ENCODE results near the gene SQSTM1.
"Not testable (repeated sequence)": the region's sequence is repeated elsewhere in the genome, so short reads cannot be mapped to it uniquely, and the experiment has no call there.

Gene SQSTM1

DNA sequence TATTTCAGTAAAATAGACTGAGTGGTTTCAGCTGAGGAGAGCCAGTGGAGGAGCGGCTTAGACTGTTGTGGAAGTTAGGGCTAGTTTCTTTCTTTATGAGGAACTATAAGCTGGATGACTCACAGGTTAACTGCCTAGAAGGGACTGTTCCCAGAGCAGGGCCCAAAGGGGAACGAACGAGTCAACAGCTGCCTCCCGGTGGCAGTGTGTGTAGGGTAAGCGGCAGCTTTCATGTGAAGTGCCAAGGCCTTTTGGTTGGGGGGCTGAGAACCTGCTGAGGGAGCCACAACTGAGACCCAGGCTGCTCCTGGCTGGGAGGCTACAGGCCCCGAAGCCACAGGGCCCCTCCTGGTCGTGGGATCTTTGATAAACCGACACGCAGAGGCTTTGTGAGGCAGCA lies 7.0 kb downstream of the SQSTM1 start:
- DNase-seq: peak; percentile 52

DNA sequence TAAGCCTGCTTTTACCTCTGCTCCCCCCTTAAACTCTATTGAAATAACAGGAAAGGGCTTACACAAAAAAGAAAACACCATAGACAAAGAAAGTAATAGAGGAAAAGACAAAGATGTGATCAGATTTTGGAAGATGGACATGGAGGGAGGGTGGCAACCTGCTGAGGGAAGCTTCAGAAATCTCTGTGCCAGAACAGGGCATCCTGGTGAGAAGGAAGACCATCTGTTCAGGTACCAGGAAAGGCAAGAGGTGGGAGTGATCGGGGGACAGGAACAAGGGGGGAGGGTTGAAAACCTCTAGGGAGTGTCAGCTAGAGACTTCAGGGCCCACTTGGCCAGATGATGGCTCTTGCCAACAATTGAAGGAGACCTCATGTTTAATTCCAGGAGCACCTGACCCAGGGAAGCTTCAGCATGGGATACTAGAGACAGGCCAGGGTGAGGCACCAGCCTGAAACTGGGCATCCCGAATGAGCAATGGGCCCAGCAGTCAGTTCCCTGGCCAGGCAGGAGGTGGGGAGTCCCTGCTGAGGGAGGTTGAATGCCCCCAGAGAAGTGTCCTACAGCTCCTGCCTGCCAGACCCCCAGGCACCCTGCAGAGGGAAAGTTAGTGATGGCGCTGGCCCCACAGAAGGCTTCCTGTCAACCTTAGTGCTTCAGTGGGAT lies 8.2 kb downstream of the SQSTM1 start:
- DNase-seq: no peak

DNA sequence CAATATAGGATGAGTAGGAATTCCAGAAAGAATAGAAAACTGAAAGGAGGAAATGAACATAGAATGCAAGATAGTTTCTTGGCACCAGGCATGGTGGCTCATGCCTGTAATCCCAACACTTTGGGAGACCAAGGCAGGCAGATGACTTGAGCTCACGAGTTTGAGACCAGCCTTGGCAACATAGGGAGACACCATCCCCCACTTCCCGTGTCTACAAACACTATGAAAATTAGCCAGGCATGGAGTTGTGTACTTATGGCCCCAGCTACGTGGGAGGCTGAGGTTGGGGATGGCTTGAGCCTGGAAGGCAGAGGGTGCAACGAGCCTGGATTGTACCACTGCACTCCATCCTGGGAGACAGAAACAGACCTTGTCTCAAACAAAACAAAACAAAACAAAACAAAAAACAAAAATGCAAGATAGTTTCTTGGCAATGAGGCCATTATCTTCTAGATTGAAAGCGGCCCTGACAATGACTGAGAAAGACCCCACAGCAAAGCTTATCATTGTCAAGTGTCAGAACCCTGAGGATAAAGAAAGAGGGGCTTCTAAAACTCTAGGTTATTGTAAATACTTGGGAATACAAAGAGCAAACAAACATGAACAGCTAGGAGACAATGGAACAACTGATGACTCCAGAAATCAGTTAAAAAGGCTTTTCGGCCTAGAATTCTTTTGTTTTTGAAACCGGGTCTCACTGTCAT lies 9.2 kb downstream of the SQSTM1 start:
- DNase-seq: no peak

DNA sequence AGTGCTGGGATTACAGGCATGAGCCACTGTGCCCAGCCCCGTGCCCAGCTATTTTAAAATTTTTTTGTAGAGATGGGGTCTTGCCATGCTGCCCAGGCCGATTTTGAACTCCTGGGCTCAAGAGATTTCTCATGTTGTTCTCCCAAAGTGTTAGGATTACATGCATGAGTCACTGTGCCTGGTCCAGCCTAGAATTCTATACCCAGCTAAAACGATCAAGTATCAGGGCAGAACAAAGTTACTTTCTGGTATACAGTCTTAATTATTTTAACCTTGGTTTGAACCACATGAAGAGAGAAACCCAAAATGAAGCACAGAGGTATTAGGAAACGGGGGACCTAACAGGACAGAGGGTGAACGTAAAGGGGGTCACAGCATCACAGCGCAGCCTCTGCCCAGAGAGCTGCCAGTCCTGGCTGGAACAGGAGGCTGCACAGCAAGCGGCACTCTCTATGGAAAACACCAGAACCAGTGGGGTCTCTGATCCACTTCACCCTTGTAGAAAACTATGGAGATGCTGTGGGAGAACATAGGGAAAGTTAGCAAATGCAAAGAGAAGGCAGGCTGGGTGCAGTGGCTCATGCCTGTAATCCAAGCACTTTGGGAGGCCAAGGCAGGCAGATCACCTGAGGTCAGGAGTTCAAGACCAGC lies 10.2 kb downstream of the SQSTM1 start:
- no peak for DNase-seq

DNA sequence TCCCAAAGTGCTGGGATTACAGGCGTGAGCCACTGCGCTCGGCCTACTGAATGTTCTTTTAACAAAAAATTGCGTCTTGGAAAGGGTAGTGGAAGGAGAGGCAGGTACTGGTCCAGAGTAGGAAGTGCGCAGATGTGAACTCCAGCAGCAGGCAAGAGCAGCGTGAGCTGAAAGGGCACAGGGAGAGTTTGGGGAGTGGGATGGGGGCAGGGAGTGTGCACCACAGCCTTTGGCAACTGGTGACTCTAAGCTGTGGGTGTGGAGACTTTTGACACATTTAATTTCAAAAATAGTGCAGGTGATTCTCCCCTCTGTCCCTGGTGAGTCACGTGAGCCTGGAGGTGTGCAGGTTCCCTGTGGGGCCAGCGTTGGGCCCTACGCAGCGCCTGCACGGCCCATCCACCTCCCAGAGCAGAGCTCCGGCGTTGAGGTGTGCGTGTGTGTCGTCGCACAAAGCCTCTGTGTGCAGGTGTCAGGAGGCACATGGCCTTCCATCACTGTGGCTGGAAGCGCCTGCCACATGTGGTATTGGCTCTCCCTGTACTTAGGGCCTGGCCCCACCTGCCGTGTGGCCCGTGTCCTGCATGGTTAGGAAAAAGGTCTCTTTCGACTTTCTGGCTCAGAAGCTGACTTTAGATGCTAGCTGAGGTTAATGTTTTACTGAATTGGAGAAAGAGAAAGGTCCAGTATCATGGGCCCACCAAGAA lies 11.5 kb downstream of the SQSTM1 start:
- no peak for DNase-seq

DNA sequence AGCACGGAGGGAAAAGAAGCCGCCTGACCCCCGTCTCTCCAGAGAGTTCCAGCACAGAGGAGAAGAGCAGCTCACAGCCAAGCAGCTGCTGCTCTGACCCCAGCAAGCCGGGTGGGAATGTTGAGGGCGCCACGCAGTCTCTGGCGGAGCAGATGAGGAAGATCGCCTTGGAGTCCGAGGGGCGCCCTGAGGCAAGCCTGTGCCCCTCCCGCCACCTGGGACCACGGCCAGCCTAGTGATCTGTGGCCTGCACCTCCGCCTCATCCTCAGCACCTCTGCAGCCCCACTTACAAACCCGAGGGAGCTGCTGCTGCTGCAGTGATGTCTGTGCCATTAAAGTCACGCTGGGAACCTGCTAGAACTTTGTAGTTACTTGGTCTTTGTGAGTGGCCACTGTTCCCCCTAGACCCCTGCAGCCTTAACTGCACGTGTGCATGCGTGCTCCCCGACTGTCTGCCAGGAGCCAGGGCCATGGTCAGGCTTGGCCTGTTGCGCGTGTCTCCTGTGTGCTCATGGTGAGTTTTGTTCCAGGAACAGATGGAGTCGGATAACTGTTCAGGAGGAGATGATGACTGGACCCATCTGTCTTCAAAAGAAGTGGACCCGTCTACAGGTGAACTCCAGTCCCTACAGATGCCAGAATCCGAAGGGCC lies 12.5 kb downstream of the SQSTM1 start:
- DNase-seq: no peak

DNA sequence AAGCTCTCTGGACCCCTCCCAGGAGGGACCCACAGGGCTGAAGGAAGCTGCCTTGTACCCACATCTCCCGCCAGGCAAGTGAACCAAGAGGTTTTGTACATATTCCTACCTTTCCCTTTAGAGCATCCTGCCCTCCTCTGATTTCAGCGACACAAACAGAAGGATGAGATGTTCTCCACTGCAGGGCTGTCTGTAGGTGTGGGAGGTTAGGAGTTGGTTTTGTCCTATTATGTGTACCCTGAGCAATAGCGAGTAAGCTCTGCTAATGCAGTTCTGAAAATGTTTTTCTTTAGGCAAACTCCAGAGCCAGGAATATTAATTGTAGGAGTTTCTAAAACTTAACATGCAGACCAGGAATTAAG lies 13.0 kb downstream of the SQSTM1 start:
- no peak for DNase-seq

DNA sequence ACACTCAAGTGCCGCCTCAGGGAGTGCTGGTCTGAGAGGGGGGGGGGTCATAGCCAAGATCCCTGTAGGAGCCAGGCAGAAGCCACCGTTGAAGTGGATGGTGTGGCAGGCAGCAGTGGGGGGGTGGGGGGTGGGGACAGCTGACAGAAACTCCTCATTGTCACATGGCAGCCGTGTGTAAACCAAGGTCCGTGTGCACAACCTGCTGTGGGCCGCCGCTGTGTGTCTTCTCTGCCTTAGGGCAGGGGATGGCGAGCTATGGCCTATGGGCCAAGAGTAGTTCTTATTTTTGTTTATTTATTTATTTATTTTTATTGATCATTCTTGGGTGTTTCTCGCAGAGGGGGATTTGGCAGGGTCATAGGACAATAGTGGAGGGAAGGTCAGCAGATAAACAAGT lies 13.4 kb downstream of the SQSTM1 start:
- DNase-seq: no peak

DNA sequence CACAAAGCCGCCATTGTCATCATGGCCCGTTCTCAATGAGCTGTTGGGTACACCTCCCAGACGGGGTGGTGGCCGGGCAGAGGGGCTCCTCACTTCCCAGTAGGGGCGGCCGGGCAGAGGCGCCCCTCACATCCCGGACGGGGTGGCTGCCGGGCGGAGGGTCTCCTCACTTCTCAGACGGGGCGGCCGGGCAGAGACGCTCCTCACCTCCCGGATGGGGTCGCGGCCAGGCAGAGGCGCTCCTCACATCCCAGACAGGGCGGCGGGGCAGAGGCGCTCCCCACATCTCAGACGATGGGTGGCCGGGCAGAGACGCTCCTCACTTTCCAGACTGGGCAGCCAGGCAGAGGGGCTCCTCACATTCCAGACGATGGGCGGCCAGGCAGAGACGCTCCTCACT lies 14.2 kb downstream of the SQSTM1 start:
- DNase-seq: not testable (repeated sequence)

DNA sequence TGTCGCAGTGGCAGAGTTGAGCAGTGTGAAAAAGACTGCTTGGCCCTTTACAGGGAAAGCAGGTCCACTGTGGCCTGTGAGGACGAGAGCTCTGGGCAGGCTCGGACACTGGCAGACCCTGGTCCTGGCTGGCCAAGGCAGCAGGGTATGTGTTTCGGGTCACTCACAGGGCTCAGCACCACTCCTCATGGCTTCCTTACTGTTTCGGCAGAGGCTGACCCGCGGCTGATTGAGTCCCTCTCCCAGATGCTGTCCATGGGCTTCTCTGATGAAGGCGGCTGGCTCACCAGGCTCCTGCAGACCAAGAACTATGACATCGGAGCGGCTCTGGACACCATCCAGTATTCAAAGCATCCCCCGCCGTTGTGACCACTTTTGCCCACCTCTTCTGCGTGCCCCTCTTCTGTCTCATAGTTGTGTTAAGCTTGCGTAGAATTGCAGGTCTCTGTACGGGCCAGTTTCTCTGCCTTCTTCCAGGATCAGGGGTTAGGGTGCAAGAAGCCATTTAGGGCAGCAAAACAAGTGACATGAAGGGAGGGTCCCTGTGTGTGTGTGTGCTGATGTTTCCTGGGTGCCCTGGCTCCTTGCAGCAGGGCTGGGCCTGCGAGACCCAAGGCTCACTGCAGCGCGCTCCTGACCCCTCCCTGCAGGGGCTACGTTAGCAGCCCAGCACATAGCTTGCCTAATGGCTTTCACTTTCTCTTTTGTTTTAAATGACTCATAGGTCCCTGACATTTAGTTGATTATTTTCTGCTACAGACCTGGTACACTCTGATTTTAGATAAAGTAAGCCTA lies 15.7 kb downstream of the SQSTM1 start:
- DNase-seq: peak; percentile 63

DNA sequence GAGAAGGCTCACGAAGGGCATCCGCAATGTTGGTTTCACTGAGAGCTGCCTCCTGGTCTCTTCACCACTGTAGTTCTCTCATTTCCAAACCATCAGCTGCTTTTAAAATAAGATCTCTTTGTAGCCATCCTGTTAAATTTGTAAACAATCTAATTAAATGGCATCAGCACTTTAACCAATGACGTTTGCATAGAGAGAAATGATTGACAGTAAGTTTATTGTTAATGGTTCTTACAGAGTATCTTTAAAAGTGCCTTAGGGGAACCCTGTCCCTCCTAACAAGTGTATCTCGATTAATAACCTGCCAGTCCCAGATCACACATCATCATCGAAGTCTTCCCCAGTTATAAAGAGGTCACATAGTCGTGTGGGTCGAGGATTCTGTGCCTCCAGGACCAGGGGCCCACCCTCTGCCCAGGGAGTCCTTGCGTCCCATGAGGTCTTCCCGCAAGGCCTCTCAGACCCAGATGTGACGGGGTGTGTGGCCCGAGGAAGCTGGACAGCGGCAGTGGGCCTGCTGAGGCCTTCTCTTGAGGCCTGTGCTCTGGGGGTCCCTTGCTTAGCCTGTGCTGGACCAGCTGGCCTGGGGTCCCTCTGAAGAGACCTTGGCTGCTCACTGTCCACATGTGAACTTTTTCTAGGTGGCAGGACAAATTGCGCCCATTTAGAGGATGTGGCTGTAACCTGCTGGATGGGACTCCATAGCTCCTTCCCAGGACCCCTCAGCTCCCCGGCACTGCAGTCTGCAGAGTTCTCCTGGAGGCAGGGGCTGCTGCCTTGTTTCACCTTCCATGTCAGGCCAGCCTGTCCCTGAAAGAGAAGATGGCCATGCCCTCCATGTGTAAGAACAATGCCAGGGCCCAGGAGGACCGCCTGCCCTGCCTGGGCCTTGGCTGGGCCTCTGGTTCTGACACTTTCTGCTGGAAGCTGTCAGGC lies 16.6 kb downstream of the SQSTM1 start:
- no peak for DNase-seq

DNA sequence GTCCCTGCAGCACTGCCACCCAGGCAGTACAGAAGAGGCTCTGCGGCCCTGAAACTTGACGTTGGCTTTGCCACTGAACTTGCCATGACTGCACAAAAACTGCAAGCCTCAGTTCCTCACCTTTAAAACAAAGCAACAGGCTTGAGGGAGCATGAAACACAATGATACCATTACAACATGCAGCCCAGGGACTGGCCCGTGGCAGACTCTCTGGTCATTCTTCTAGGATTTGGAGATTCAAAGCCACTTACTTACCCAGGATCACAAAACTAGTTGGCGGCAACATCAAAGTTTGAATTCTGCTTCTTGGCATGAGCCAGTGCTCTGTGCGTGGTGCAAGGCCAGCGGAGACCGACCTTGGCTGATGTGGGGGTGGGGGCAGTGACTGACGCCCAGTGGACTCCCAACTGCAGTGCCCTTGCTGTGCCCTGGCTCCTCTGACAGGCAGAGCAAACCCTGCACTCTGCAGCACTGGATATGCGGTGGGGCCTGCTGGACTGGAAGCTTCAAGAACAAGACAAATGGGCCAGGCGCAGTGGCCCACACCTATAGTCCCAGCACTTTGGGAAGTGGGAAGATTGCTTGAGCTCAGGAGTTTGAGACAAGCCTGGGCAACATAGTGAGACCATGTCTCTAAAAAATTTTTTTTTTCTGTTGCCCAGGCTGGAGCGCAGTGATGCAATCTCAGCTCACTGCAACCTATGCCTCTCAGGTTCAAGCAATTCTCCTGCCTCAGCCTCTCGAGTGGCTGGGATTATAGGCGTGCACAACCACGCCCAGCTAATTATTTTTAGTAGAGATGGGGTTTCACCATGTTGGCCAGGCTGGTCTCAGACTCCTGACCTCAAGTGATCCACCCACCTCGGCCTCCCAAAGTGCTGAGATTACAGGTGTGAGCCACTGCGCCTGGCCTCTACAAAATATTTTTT lies 18.9 kb downstream of the SQSTM1 start:
- DNase-seq: no peak

DNA sequence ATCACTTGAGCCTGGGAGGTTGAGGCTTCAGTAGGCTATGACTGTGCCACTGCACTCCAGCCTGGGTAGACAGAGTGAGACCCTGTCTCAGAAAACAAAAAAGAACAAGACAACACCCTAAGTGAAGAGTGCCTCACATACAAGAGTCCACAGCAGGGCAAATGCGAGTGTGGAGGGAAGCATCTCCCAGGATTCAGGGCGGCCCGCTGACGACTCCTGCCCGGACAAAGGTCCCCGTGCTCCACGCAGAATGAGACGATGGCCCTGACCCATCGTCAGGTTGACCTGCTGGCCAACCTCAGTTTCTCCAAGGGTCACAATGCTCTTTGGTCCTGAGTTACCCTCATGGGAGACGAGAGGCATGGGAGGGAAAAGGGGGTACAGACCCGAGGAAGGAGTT lies 19.6 kb downstream of the SQSTM1 start:
- DNase-seq: no peak

DNA sequence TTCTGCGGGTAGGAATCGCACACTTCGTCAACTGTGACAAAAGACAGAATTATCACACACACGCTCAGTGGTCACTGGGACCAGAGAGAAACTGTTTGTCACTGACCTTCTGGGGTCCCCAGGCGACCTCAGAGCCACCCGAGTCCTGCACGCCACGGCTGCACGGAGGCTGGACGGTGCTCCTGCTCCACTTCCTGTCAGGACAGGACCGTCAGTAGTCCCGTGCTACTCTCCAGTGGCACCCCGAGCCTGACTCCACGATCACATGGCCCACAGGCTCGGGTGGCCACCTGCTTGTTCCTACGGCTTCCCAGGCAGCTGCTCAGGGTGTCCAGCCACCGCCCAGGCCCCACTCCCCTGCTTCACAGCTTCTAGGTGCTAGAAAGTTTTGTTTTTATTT lies 20.1 kb downstream of the SQSTM1 start:
- DNase-seq: no peak

DNA sequence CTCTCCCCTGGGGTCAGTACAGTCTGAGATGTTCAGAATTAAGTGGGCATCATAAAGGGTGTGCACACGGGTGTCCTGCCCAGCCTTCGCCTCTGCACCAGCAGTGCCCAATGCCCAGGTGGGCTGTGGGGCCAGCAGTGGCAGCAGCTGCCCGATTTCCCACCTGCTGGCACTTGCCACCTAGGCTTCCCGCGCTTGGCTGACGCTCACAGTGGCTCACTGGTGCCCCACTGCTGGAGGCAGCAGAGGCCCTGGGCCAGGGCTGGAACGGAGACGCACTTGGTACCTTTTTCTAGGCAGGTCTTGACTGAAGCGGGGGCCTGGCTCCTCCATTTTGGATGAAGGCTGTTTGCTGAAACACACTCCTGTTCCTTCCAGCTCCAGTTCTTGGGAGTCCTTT lies 20.9 kb downstream of the SQSTM1 start:
- no peak for DNase-seq

DNA sequence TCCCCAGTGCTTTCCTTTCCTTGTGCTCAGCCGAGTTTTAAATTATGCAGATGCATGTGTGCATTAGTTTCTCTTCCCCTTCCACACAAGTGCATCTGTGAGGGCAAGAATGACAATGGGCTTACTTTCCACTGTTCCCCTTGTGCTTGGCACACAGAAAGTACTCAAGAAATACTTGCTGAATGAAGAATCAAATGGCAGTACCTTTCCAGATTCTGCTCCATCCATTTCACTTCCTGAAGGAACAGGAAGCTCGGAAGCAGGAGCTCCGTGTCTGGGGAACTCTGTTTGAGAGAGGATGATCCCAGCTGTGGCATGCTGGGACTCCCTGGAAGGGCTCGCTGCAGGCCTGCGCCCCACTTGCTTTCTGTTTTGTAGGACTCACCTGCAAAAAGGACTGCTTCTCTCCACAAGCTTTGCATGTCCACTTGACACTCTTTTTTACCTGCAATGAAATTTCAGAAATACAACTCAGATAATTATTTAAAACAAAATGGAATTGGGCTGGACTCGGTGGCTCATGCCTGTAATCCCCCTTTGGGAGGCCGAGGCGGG lies 32.4 kb downstream of the SQSTM1 start:
- no peak for DNase-seq

DNA sequence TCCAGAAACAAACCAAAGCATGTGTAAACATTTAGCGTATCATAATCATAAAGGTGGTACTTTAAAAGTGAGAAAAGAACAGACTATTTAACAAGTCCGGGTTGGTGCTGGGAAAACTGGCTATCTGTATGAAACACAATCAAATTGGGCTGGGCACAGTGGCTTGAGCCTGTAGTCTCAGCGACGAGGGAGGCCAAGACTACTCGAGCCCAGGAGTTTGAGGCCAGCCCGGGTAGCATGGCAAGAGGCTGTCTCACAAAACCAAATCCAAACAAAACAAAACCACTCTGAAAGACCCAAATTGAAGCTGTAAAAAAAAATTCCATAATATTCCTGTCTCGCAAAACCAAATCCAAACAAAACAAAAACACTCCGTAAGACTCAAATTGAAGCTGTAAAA lies 33.7 kb downstream of the SQSTM1 start:
- DNase-seq: no peak

DNA sequence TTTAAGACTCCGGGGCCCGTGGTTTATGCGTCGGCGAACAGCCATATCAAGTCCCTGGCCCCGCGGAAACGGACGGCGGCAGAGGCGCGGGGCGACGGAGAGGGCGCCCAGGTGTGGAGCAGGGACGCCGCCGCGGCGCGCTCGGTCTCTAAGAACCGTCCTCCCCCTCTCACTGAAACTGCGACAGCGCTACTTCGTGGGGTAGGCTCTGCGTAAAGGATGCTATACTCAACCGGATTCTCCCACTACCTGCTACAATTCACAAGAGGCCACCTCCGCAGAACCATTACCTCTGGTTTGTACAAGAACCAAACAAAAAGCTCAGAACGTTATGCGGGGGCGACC lies 37.5 kb downstream of the SQSTM1 start:
- peak; percentile 48 for DNase-seq

DNA sequence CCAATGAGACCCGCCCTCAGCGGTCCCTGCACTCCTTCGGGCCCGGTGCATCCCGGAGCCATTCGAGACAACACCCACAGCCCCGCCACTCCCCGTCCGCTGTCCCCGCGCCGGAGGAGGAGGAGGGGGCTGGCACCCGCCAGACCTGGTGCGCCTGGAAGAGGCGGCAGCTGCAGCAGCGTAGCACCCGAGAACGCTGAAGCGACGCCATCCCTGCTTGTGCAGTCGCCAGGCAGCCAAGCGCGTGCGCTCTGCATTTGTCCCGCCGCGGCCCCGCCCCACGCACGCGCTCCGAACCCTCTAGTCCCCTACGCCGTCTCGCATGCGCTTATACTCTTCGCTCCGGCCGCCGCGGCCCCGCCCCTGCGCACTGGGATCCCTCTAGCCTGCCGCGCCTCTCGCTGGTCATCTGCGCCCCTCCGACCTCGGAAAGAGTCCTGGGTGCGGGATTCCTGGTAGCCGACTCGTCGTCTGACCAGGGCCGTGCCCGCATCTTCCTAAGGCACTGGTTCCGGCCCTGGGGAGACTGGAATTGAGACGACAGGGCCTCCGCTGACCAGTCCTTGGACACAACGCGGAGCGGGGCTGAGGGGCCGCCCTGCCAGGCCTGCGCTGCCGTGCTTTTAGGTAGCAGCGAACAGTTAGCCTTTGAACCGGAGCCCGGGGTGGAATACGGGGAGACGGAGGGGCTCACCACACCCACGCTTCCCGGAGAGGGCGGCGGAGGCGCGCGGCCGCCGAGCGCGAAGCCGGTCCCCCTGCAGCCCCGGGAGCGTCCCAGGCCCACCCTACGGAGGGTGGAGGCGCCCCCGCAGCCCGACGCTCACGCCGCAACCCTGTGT lies 38.1 kb downstream of the SQSTM1 start, which contains the start of gene MRNIP:
TSS of gene MRNIP (minus strand) at position 232 of the 842 bp plus-strand sequence. CDS start at position 211, 21 bp downstream.
- peak; percentile 93 for DNase-seq

Data from activated CD4-positive, alpha-beta T cell treated with anti-CD3 and anti-CD28 coated beads, Interleukin-2, amount 50 U/mL, for 16 hours (primary cell).